NCI-H1105 (cell line): Measurements from ENCODE around the gene TEX28.
"Not testable (repeated sequence)": the region's sequence is repeated elsewhere in the genome, so short reads cannot be mapped to it uniquely, and the experiment has no call there.

Experiments used
- DNase-seq: peaks from one replicate; lab custom pipeline; 2025; lab: John Stamatoyannopoulos, UW

Gene TEX28

DNA sequence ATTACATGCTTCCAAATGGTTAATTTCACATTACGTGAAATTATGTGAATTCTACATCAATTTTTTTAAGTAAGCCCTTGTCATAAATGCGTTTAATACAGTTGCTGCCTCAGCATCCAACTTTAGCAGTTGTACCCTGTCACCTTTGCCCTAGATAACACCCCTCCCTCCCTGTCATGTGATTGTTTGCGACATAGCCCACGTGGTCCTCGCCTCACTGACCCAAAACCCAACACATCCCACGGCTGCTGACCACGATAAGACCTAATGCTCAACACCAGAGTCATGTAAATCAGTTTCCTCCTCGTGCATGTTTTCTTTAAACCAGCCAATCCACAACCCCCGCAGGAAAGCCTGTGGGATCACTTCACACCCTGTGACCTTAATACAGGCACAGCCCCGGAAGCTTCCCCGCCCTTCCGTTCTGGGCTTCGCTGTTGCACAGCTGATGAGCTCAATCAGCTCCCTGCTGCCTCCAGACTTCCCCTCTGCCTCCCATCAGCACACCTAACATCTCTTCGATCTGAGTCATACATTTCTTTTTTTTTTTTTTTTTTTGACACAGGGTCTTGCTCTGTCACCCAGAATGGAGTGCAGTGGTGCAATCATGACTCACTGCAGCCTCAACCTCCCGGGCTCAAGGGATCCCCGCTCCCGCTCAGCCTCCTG, 47.4 kb downstream of the TEX28 start:
- DNase-seq, result not testable (repeated sequence)

DNA sequence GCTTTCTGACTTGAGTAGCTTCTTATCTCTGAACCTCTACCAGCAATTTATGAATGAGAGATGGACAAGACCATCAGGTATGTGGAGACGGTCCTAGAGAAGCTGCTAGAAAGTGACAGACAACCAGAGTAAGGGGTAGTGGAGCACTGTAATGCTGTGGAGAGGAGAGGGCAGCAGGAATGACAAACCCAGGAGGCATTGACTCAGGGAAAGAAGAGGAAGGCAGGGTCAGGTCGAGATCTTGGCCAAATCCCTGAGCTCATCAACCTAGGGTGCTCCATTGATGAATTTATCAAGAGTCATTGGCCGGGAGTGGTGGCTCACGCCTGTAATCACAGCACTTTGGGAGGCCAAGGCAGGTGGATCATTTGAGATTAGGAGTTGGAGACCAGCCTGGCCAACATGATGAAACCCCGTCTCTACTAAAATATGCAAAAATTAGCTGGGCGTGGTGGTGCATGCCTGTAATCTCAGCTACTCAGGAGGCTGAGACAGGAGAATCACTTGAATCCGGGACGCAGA, 54.9 kb downstream of the TEX28 start:
- DNase-seq, result not testable (repeated sequence)

DNA sequence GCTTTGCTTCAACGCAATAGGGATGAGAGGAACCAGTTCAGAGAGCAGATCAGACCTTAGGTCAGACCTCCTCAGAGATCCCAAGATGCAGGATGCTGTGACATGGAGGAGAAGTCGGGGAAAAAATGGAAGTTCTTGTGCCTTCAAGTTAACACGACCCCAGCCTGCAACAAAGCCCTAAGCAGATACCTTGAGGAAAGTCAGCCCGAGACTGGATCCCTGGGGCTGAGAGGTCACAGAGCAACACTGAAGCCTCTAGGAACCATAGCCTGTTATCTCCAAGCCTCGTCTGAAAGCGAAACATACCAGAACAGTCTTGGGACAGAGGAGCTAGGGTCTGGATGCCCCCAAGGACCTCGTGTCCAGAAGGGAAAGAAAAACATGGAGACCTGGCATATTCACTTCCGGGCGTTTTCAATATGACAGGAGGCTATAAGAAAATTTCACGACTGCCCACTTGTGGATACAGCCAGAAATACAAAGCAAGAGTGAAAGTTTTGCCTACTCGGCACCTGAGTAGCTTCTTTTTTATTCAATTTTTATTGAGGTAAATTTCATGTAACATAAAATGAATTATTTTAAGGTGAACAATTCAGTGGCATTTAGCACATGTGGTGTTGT, 55.9 kb downstream of the TEX28 start:
- not testable (repeated sequence) for DNase-seq

DNA sequence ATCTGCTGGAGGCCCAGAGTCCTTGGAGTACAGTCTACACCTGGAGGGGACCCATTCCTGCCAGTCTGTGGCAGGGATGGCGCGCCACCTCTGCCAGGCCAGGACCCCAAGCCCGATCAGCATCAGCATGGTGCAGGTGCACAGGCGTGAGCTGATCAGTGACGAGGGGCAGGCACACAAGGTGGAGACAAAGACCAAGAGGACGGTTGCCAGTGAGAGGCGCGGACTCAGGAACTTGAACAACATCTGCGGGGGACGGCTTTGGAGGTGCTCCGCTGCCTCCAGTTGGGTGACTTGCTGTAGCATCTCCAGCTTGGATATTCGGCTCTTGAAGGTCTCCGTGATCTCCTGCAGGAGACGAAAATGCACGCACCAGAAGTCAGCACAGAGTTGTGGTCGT, 61.3 kb downstream of the TEX28 start:
- DNase-seq, result not testable (repeated sequence)

DNA sequence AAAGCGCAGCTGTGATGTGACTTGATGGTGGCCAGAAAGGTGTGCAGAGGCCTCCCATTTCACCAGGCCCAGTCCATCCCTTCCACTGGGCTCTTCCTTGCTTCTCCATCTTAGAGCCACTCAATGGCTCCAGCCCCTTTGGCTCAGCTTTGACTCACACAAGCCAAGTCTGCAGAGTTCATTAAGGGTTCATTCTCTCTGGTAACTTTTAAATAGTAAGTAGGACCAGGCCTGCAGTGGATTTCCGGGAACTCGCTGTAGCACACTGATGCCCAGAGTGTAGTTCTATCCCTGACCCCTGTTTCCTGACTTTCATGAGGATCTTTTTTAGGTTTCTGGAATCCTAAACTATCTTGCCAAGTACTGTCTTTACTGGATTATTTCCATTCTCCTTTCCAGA, 63.5 kb downstream of the TEX28 start:
- not testable (repeated sequence) for DNase-seq

DNA sequence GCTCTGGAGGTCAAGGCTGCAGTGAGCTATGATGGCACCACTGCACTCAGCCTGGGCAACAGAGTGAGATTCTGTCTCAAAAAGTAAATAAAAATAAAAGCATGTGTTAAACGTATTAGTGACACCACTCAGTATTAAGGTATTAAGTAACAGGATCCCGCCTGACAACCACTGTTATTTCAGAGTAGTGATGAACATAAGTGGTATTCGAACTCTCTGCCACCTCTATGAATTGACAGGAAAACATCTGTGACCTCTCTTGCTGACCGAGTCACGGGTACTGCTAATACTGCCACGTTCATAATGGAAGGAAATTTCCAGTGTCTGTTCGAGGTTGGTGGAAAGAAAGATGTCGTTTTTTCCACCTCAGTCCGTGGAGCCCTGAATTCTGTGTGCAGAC, 68.2 kb downstream of the TEX28 start:
- not testable (repeated sequence) for DNase-seq

DNA sequence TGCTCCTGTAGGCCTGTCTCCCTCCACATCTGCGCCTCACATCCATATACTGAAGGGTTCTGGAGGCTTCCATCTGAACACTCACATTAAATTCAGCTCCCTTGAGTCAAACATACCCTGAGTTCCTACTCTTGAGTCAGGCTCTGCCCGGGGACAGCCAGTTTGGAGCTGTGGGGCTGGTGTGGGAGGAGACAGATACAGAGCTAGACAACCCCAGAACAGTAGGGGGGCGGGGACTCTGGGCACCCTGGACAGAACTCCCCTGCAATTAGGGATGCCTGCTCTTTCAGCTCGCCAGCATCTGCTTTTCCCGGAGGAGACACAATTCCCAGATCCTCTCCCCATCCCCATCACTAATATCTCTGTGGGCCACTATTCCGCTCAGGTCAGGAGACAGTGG, 69.6 kb downstream of the TEX28 start:
- DNase-seq, result not testable (repeated sequence)
